IMR-90 (cell line): ENCODE results near the gene PRKD2. TPM values are rescaled to one million over a fixed set of nuclear protein-coding genes. Genes with fewer than 3 reads are reported as not detected.
A peak's percentile ranks its signal among the peaks of the same experiment; 100 is the strongest.

Experiments used
- ATAC-seq: fragments of 200-7000 bp; cut with Tn5 transposase; 2 replicates; pipeline ENCODE4 v1.9.1; 2020; ENCODE audit warnings: low read depth, mild to moderate bottlenecking, moderate library complexity
- BruUV-seq: library from RNA; stranded (reverse); fragments of 400-500 nt; replicated peaks from 2 replicates; lab custom pipeline; 2021; lab: Mats Ljungman, UMichigan
- CTCF ChIA-PET: fragments of 300-600 bp; formaldehyde crosslinking; extraction: SDS; loops from one replicate; lab custom pipeline; 2021; ENCODE audit warnings: antibody characterized with exemption; lab: Yijun Ruan, JAX
- POLR2A ChIA-PET: fragments of 300-600 bp; sonication (Branson Sonifier 250); formaldehyde crosslinking; loops from one replicate; lab custom pipeline; 2022; ENCODE audit warnings: antibody characterized with exemption; ENCODE audit not compliant: unreplicated experiment; lab: Charles Lee
- DNase-seq: peaks from one replicate; pipeline ENCODE4 v3.0.0; 2013
- H2AFZ ChIP-seq: replicated peaks from 2 replicates; pipeline ENCODE3; 2013; ENCODE audit warnings: low read length, mild to moderate bottlenecking; ENCODE audit not compliant: poor library complexity
- H2AK5ac ChIP-seq: 2 replicates; pipeline ENCODE4 v1.6.1; 2013; ENCODE audit warnings: low read depth, low read length, inconsistent platforms
- H2AK9ac ChIP-seq: replicated peaks from 2 replicates; pipeline ENCODE3; 2013; ENCODE audit warnings: mild to moderate bottlenecking, low read depth, low read length, moderate library complexity; ENCODE audit not compliant: poor library complexity
- H2BK120ac ChIP-seq: 2 replicates; pipeline ENCODE4 v1.6.1; 2013; ENCODE audit warnings: low read depth, low read length, inconsistent platforms
- H2BK15ac ChIP-seq: 3 replicates; pipeline ENCODE4 v1.6.1; 2013; ENCODE audit warnings: low read depth, low read length, inconsistent platforms
- H2BK20ac ChIP-seq: 2 replicates; pipeline ENCODE4 v1.6.1; 2013; ENCODE audit warnings: low read depth, mild to moderate bottlenecking, inconsistent platforms, low read length, moderate library complexity
- H2BK5ac ChIP-seq: 2 replicates; pipeline ENCODE4 v1.6.1; 2013; ENCODE audit warnings: mild to moderate bottlenecking, low read depth, low read length, inconsistent platforms; ENCODE audit not compliant: poor library complexity, severe bottlenecking
- H3K14ac ChIP-seq: replicated peaks from 2 replicates; pipeline ENCODE4 v1.6.1; 2013; ENCODE audit warnings: low read depth, low read length, inconsistent platforms
- H3K18ac ChIP-seq: 2 replicates; pipeline ENCODE4 v1.6.1; 2013; ENCODE audit warnings: low read depth, low read length, control low read depth
- H3K23ac ChIP-seq: 2 replicates; pipeline ENCODE4 v1.6.1; 2013; ENCODE audit warnings: low read depth, low read length, inconsistent platforms
- H3K27ac ChIP-seq: 2 replicates; pipeline ENCODE4 v1.5.1; 2013; ENCODE audit warnings: mild to moderate bottlenecking, control low read depth, low read length; ENCODE audit not compliant: insufficient read depth
- H3K27me3 ChIP-seq: 2 replicates; pipeline ENCODE4 v1.6.1; 2013; ENCODE audit warnings: low read length; ENCODE audit not compliant: control insufficient read depth, insufficient read depth
- H3K36me3 ChIP-seq: 2 replicates; pipeline ENCODE4 v1.6.1; 2013; ENCODE audit warnings: low read length, mixed read lengths; ENCODE audit not compliant: control insufficient read depth, insufficient read depth
- H3K4ac ChIP-seq: 2 replicates; pipeline ENCODE4 v1.6.1; 2013; ENCODE audit warnings: low read depth, low read length, inconsistent platforms
- H3K4me1 ChIP-seq: 2 replicates; pipeline ENCODE4 v1.6.1; 2013; ENCODE audit warnings: low read length, mixed read lengths; ENCODE audit not compliant: control insufficient read depth, insufficient read depth
- H3K4me2 ChIP-seq: 2 replicates; pipeline ENCODE4 v1.6.1; 2013; ENCODE audit warnings: low read depth, mild to moderate bottlenecking, control low read depth, low read length, moderate library complexity
- H3K4me3 ChIP-seq: 2 replicates; pipeline ENCODE4 v1.5.1; 2013; ENCODE audit warnings: low read depth, mild to moderate bottlenecking, control low read depth, low read length, moderate library complexity; ENCODE audit not compliant: insufficient read depth
- H3K56ac ChIP-seq: 2 replicates; pipeline ENCODE4 v1.6.1; 2013; ENCODE audit warnings: low read length, inconsistent platforms; ENCODE audit not compliant: insufficient read depth; ENCODE audit errors: extremely low read depth
- H3K79me1 ChIP-seq, 2 experiments: 2 replicates each; pipeline ENCODE4 v1.6.1; 2013; ENCODE audit warnings: low read length in 2 of 2, inconsistent platforms in 1 of 2, low read depth in 1 of 2
- H3K9ac ChIP-seq: 2 replicates; pipeline ENCODE4 v1.6.1; 2013; ENCODE audit warnings: low read depth, low read length, control low read depth
- H3K9me1 ChIP-seq: 2 replicates; pipeline ENCODE4 v1.6.1; 2013; ENCODE audit warnings: low read length, inconsistent platforms; ENCODE audit not compliant: insufficient read depth
- H3K9me3 ChIP-seq: 2 replicates; pipeline ENCODE4 v1.6.1; 2013; ENCODE audit warnings: low read length; ENCODE audit not compliant: control insufficient read depth, insufficient read depth
- H4K20me1 ChIP-seq: 2 replicates; pipeline ENCODE4 v1.6.1; 2013; ENCODE audit warnings: low read length, inconsistent platforms; ENCODE audit not compliant: insufficient read depth
- H4K5ac ChIP-seq: 2 replicates; pipeline ENCODE4 v1.6.1; 2013; ENCODE audit warnings: mild to moderate bottlenecking, low read depth, low read length, control low read depth
- H4K8ac ChIP-seq, 2 experiments: 2 replicates each; pipeline ENCODE4 v1.6.1; 2013; ENCODE audit warnings: low read depth in 2 of 2, low read length in 2 of 2, control low read depth in 1 of 2, inconsistent platforms in 1 of 2
- H4K91ac ChIP-seq: 2 replicates; pipeline ENCODE4 v1.6.1; 2013; ENCODE audit warnings: low read depth, low read length, inconsistent platforms; ENCODE audit not compliant: insufficient read depth
- BHLHE40 ChIP-seq: fragments of 150-350 bp; IDR thresholded peaks from 2 replicates; pipeline ENCODE4 v1.6.1; 2016; ENCODE audit warnings: mild to moderate bottlenecking, low read depth, low read length
- CEBPB ChIP-seq: IDR thresholded peaks from 2 replicates; pipeline ENCODE4 v1.6.1; 2012; ENCODE audit warnings: low read depth, low read length, improper control_type of control experiment
- MAFK ChIP-seq: IDR thresholded peaks from 2 replicates; pipeline ENCODE4 v1.6.1; 2012; ENCODE audit warnings: low read depth, low read length, improper control_type of control experiment
- MAZ ChIP-seq: IDR thresholded peaks from 2 replicates; pipeline ENCODE4 v1.6.1; 2012; ENCODE audit warnings: low read depth, mild to moderate bottlenecking, low read length, improper control_type of control experiment, moderate library complexity, borderline replicate concordance
- MXI1 ChIP-seq: IDR thresholded peaks from 2 replicates; pipeline ENCODE4 v1.6.1; 2012; ENCODE audit warnings: low read depth, mild to moderate bottlenecking, low read length, moderate library complexity, borderline replicate concordance
- POLR2A ChIP-seq: IDR thresholded peaks from 2 replicates; pipeline ENCODE4 v1.6.1; 2012; ENCODE audit warnings: mild to moderate bottlenecking, low read depth, low read length
- RCOR1 ChIP-seq: IDR thresholded peaks from 2 replicates; pipeline ENCODE4 v1.6.1; 2012; ENCODE audit warnings: mild to moderate bottlenecking, low read length, improper control_type of control experiment; ENCODE audit not compliant: insufficient replicate concordance
- RFX5 ChIP-seq: IDR thresholded peaks from 2 replicates; pipeline ENCODE4 v1.8.0; 2012; ENCODE audit warnings: low read depth, mild to moderate bottlenecking, low read length, moderate library complexity
- WGBS, 2 experiments: methylation state at CpG; one replicate each; pipeline versions ENCODE4 v1.1.5 to v1.1.7; 2013; ENCODE audit warnings: missing lambda C conversion rate in 2 of 2; ENCODE audit not compliant: insufficient read length in 1 of 2; ENCODE audit errors: extremely low coverage in 2 of 2; 5-methylcytosine and 5-hydroxymethylcytosine counted together
- dilution Hi-C: fragments of 300-500 bp; cut with HindIII; formaldehyde crosslinking; loops from one replicate; pipeline ENCODE4 v1.14.3; 2018; ENCODE audit warnings: low sequenced_read_pairs; ENCODE audit not compliant: unreplicated experiment
- in situ Hi-C: fragments of 300-500 bp; cut with MboI; formaldehyde crosslinking; loops from 3 replicates; pipeline ENCODE4 v1.14.3; 2019; ENCODE audit warnings: low sequenced_read_pairs, inconsistent platforms, mixed read lengths
- intact Hi-C: fragments of 100-400 bp; cut with micrococcal nuclease; formaldehyde crosslinking; loops from 2 replicates; pipeline ENCODE4 v1.10.0; 2022
- polyA plus RNA-seq, 3 experiments: library from polyadenylated mRNA; depleted of rRNA; stranded (reverse); fragments of >200 nt; gene quantifications; 2 replicates each; pipeline ENCODE4 v1.2.3, GENCODE V29; 2012; ENCODE audit warnings: low replicate concordance in 1 of 3
- total RNA-seq: library from RNA; depleted of rRNA; stranded (reverse); fragments of >200 nt; gene quantifications from 2 replicates; pipeline ENCODE4 v1.2.3, GENCODE V29; 2012
- TF ChIP-seq, protein P1 (sequence below): fragments of 150-350 bp; IDR thresholded peaks from 2 replicates; pipeline ENCODE4 v1.6.1; 2017; ENCODE audit warnings: mild to moderate bottlenecking, antibody characterized with exemption, low read length, low read depth

Gene PRKD2
- total and polyA plus RNA-seq, 2 of the 4 experiments (the other 2 are of a cell fraction), result 9.9 to 19.6 TPM

- no TSS peak for BruUV-seq
- intact Hi-C loops, result loop anchor here (5.0 to 10.0 kb wide), 2 partner anchors 131 to 218 kb away; no protein-coding TSS in a partner anchor
- H3K4me1 ChIP-seq, result peaks cover 10% of the 10 kb centered on the region
- ChIA-PET CTCF (no interaction called here), POLR2A (no interaction called here)
- H4K8ac ChIP-seq, result peak within 1 kb of the TSS; percentile 61 to 95; a peak in 3 of 4 replicates
- peaks cover 9 to 66% of the 10 kb centered on the region in 2 experiments for H3K79me1 ChIP-seq
- peak within 1 kb of the TSS; percentile 57 for H2BK120ac ChIP-seq
- peak within 1 kb of the TSS; percentile 80 for H4K91ac ChIP-seq
- H3K56ac ChIP-seq, result peak within 1 kb of the TSS; percentile 71
- H3K4me3 ChIP-seq, result peak within 1 kb of the TSS; percentile 98
- in situ Hi-C loops, result no loop called here
- H3K4ac ChIP-seq, result peak within 1 kb of the TSS; percentile 92
- peak within 1 kb of the TSS; percentile 98 for H2AFZ ChIP-seq
- H4K5ac ChIP-seq, result peak within 1 kb of the TSS; percentile 65
- no peaks in the 10 kb centered on the region for H3K27me3 ChIP-seq
- WGBS, 2 experiments, result 0% methylated on average over 23 of the region's 68 CpGs; no CpG with 5 or more reads in 1 of the 2 experiments
- H2BK20ac ChIP-seq, result no peak within 1 kb of the TSS; the same call in 1 of the 2 replicates
- H3K23ac ChIP-seq, result peak within 1 kb of the TSS; percentile 99
- peak within 1 kb of the TSS; percentile 96 for H2AK5ac ChIP-seq
- peaks cover 16% of the 10 kb centered on the region for H3K36me3 ChIP-seq
- dilution Hi-C loops, result no loop called here
- H3K9ac ChIP-seq, result peak within 1 kb of the TSS; percentile 97
- H3K9me1 ChIP-seq, result peaks cover 17% of the 10 kb centered on the region
- ATAC-seq, result peak; percentile 82
- H3K27ac ChIP-seq, result peak within 1 kb of the TSS; percentile 78
- H3K18ac ChIP-seq, result peak within 1 kb of the TSS; percentile 68; the same call in 1 of the 2 replicates
- DNase-seq, result no peak
- H2BK15ac ChIP-seq, result no peak within 1 kb of the TSS
- no peaks in the 10 kb centered on the region for H3K9me3 ChIP-seq
- peak within 1 kb of the TSS; percentile 86 for H2BK5ac ChIP-seq
- peak within 1 kb of the TSS; percentile 98 for H3K4me2 ChIP-seq
- peak within 1 kb of the TSS; percentile 92 for H3K14ac ChIP-seq
- H4K20me1 ChIP-seq, result peaks cover 51% of the 10 kb centered on the region
- TF ChIP-seq, protein P1, sequence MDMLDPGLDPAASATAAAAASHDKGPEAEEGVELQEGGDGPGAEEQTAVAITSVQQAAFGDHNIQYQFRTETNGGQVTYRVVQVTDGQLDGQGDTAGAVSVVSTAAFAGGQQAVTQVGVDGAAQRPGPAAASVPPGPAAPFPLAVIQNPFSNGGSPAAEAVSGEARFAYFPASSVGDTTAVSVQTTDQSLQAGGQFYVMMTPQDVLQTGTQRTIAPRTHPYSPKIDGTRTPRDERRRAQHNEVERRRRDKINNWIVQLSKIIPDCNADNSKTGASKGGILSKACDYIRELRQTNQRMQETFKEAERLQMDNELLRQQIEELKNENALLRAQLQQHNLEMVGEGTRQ, result no peak
- no peak for TF ChIP-seq BHLHE40
- TF ChIP-seq POLR2A, result no peak
- no peak for TF ChIP-seq CEBPB
- TF ChIP-seq MAFK, result no peak
- TF ChIP-seq RCOR1, result no peak
- TF ChIP-seq MAZ, result 0 out of 2 replicates have a peak, but pooled peaks have one; percentile 23
- TF ChIP-seq MXI1, result peak; percentile 41; the same call in 1 of the 2 replicates
- TF ChIP-seq RFX5, result no peak
- peak within 1 kb of the TSS; percentile 97 for H2AK9ac ChIP-seq
Measured at GRCh38 chr19:46745521-46746280, 28.8 kb upstream of the PRKD2 start, which contains the start of gene FKRP. Gene FKRP, plus strand, starts transcription at chr19:46746057. Its CDS starts 9,394 bp downstream, at chr19:46755451.
